Stimulated activated naive CD8-positive, alpha-beta T cell treated with anti-CD3 and anti-CD28 coated beads, Interleukin-15, Interleukin-2, amounts not matched to agents 100 ng/mL and 50 ng/mL, for 24 hours (primary cell): ENCODE measurements around the gene ALKAL2.

Experiments used
- H3K27ac Mint-ChIP-seq: one replicate; pipeline ENCODE4 v1.8.0; 2021; ENCODE audit warnings: mild to moderate bottlenecking, mixed read lengths
- H3K27me3 Mint-ChIP-seq: one replicate; pipeline ENCODE4 v1.8.0; 2021; ENCODE audit warnings: mixed read lengths
- H3K36me3 Mint-ChIP-seq: one replicate; pipeline ENCODE4 v1.8.0; 2021; ENCODE audit warnings: low read depth, mixed read lengths
- H3K4me1 Mint-ChIP-seq: one replicate; pipeline ENCODE4 v1.8.0; 2021; ENCODE audit warnings: low read depth, mixed read lengths
- H3K4me3 Mint-ChIP-seq: one replicate; pipeline ENCODE4 v1.8.0; 2021; ENCODE audit warnings: mild to moderate bottlenecking, mixed read lengths
- H3K9me3 Mint-ChIP-seq: one replicate; pipeline ENCODE4 v1.8.0; 2021; ENCODE audit warnings: mixed read lengths

Gene ALKAL2

GRCh38 chr2:252001-252602, 35.8 kb downstream of the ALKAL2 start:
- H3K9me3 Mint-ChIP-seq = no peaks in the 10 kb centered on the region
- H3K36me3 Mint-ChIP-seq = peaks cover 17% of the 10 kb centered on the region
- no peak overlapping the region for H3K27ac Mint-ChIP-seq
- no peak overlapping the region for H3K4me3 Mint-ChIP-seq
- H3K27me3 Mint-ChIP-seq = no peaks in the 10 kb centered on the region
- no peaks in the 10 kb centered on the region for H3K4me1 Mint-ChIP-seq

GRCh38 chr2:249538-250042, 38.3 kb downstream of the ALKAL2 start:
- Mint-ChIP-seq H3K9me3 (no peaks in the 10 kb centered on the region), H3K27me3 (no peaks in the 10 kb centered on the region), H3K27ac (no peak overlapping the region), H3K4me1 (no peaks in the 10 kb centered on the region), H3K4me3 (no peak overlapping the region), H3K36me3 (peaks cover 26% of the 10 kb centered on the region)

GRCh38 chr2:248724-249123, 39.2 kb downstream of the ALKAL2 start:
- H3K27me3 Mint-ChIP-seq = no peaks in the 10 kb centered on the region
- no peak overlapping the region for H3K27ac Mint-ChIP-seq
- peaks cover 34% of the 10 kb centered on the region for H3K36me3 Mint-ChIP-seq
- no peak overlapping the region for H3K4me3 Mint-ChIP-seq
- no peaks in the 10 kb centered on the region for H3K4me1 Mint-ChIP-seq
- no peaks in the 10 kb centered on the region for H3K9me3 Mint-ChIP-seq

GRCh38 chr2:246489-247144, 41.3 kb downstream of the ALKAL2 start:
- Mint-ChIP-seq H3K4me1 (no peaks in the 10 kb centered on the region), H3K4me3 (no peak overlapping the region), H3K36me3 (peaks cover 49% of the 10 kb centered on the region), H3K27ac (no peak overlapping the region), H3K9me3 (peaks cover 4% of the 10 kb centered on the region), H3K27me3 (no peaks in the 10 kb centered on the region)

- Mint-ChIP-seq H3K36me3 (peaks cover 61% of the 10 kb centered on the region), H3K9me3 (peaks cover 4% of the 10 kb centered on the region), H3K27me3 (no peaks in the 10 kb centered on the region), H3K4me1 (no peaks in the 10 kb centered on the region), H3K27ac (no peak overlapping the region), H3K4me3 (no peak overlapping the region)
Measured at GRCh38 chr2:244547-244946, 43.3 kb downstream of the ALKAL2 start.

- H3K27me3 Mint-ChIP-seq = no peaks in the 10 kb centered on the region
Measured at GRCh38 chr2:238869-239268, 49.0 kb downstream of the ALKAL2 start.

GRCh38 chr2:238431-238830, 49.5 kb downstream of the ALKAL2 start:
- Mint-ChIP-seq H3K27ac (no peak overlapping the region), H3K36me3 (peaks cover 47% of the 10 kb centered on the region), H3K4me1 (no peaks in the 10 kb centered on the region), H3K27me3 (no peaks in the 10 kb centered on the region), H3K4me3 (no peak overlapping the region), H3K9me3 (peaks cover 4% of the 10 kb centered on the region)

More at GRCh38 chr2:238869-239268, 49.0 kb downstream of the ALKAL2 start:
- H3K4me1 Mint-ChIP-seq = no peaks in the 10 kb centered on the region
- H3K9me3 Mint-ChIP-seq = peaks cover 4% of the 10 kb centered on the region
- H3K27ac Mint-ChIP-seq = no peak overlapping the region
- peaks cover 47% of the 10 kb centered on the region for H3K36me3 Mint-ChIP-seq
- no peak overlapping the region for H3K4me3 Mint-ChIP-seq

- H3K27me3 Mint-ChIP-seq = no peaks in the 10 kb centered on the region
- no peaks in the 10 kb centered on the region for H3K4me1 Mint-ChIP-seq
- H3K27ac Mint-ChIP-seq = no peak overlapping the region
- peaks cover 42% of the 10 kb centered on the region for H3K36me3 Mint-ChIP-seq
- no peak overlapping the region for H3K4me3 Mint-ChIP-seq
- peaks cover 4% of the 10 kb centered on the region for H3K9me3 Mint-ChIP-seq
Measured at GRCh38 chr2:237878-238277, 50.0 kb downstream of the ALKAL2 start.

GRCh38 chr2:236993-237539, 50.8 kb downstream of the ALKAL2 start:
- no peaks in the 10 kb centered on the region for H3K27me3 Mint-ChIP-seq
- H3K9me3 Mint-ChIP-seq = no peaks in the 10 kb centered on the region
- peaks cover 39% of the 10 kb centered on the region for H3K36me3 Mint-ChIP-seq
- no peak overlapping the region for H3K4me3 Mint-ChIP-seq
- no peaks in the 10 kb centered on the region for H3K4me1 Mint-ChIP-seq
- no peak overlapping the region for H3K27ac Mint-ChIP-seq

GRCh38 chr2:234421-234820, 53.5 kb downstream of the ALKAL2 start:
- Mint-ChIP-seq H3K4me3 (no peak overlapping the region), H3K27ac (no peak overlapping the region), H3K27me3 (no peaks in the 10 kb centered on the region), H3K4me1 (no peaks in the 10 kb centered on the region), H3K36me3 (peaks cover 29% of the 10 kb centered on the region), H3K9me3 (no peaks in the 10 kb centered on the region)

GRCh38 chr2:233030-233429, 54.9 kb downstream of the ALKAL2 start:
- H3K4me1 Mint-ChIP-seq = peaks cover under 1% of the 10 kb centered on the region
- no peaks in the 10 kb centered on the region for H3K27me3 Mint-ChIP-seq
- no peak overlapping the region for H3K4me3 Mint-ChIP-seq
- H3K36me3 Mint-ChIP-seq = peaks cover 30% of the 10 kb centered on the region
- no peaks in the 10 kb centered on the region for H3K9me3 Mint-ChIP-seq
- no peak overlapping the region for H3K27ac Mint-ChIP-seq

GRCh38 chr2:231521-232185, 56.2 kb downstream of the ALKAL2 start:
- H3K27ac Mint-ChIP-seq = no peak overlapping the region
- no peaks in the 10 kb centered on the region for H3K9me3 Mint-ChIP-seq
- no peak overlapping the region for H3K4me3 Mint-ChIP-seq
- H3K36me3 Mint-ChIP-seq = peaks cover 42% of the 10 kb centered on the region
- no peaks in the 10 kb centered on the region for H3K27me3 Mint-ChIP-seq
- peaks cover 8% of the 10 kb centered on the region for H3K4me1 Mint-ChIP-seq
